ENCODE measurements around the gene IDH3A. TPM values are rescaled to one million over a fixed set of nuclear protein-coding genes. Genes with fewer than 3 reads are reported as not detected.

Gene IDH3A
- total RNA-seq, 2 donors from 2014 or later = 32.1 to 115 TPM

DNA sequence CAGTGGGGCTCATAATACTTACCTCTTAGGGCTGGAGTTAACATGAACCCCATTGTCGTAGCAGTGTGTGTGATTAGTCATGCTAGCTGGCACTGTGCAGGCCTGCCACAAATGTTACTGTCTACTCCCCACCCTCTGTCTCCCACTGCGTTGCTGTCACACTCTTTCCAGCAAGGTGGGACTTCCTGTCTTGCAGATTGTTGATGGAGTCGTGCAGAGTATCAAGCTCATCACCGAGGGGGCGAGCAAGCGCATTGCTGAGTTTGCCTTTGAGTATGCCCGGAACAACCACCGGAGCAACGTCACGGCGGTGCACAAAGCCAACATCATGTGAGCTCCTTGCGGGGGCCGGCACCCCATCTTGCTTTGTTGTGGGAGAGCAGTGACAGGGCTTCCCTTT is 12.9 kb downstream of the IDH3A start:
- 86% methylated on average over 13 of the region's 13 CpGs for whole genome bisulfite sequencing
- H3K27ac ChIP-seq = no peak overlapping the region
- no peaks in the 10 kb centered on the region for H3K27me3 ChIP-seq (replicated peaks; ENCODE audit: insufficient read depth)
- no peak overlapping the region for H3K4me3 ChIP-seq
- H3K36me3 ChIP-seq = peaks cover 7 to 11% of the 10 kb centered on the region in 2 donors
- DNase-seq (ENCODE audit: low spot score) = no peak
- no peaks in the 10 kb centered on the region for H3K4me1 ChIP-seq (replicated peaks)
- no peaks in the 10 kb centered on the region for H3K9me3 ChIP-seq
- TF ChIP-seq, protein P1, sequence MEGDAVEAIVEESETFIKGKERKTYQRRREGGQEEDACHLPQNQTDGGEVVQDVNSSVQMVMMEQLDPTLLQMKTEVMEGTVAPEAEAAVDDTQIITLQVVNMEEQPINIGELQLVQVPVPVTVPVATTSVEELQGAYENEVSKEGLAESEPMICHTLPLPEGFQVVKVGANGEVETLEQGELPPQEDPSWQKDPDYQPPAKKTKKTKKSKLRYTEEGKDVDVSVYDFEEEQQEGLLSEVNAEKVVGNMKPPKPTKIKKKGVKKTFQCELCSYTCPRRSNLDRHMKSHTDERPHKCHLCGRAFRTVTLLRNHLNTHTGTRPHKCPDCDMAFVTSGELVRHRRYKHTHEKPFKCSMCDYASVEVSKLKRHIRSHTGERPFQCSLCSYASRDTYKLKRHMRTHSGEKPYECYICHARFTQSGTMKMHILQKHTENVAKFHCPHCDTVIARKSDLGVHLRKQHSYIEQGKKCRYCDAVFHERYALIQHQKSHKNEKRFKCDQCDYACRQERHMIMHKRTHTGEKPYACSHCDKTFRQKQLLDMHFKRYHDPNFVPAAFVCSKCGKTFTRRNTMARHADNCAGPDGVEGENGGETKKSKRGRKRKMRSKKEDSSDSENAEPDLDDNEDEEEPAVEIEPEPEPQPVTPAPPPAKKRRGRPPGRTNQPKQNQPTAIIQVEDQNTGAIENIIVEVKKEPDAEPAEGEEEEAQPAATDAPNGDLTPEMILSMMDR (IDR thresholded peaks at IDR 0.05) = no peak
- TF ChIP-seq POLR2A (IDR thresholded peaks at IDR 0.05) (no peak), POLR2AphosphoS5 (IDR thresholded peaks at IDR 0.05) (no peak)
- intact Hi-C loops (cut with DNase I) = no loop called here

DNA sequence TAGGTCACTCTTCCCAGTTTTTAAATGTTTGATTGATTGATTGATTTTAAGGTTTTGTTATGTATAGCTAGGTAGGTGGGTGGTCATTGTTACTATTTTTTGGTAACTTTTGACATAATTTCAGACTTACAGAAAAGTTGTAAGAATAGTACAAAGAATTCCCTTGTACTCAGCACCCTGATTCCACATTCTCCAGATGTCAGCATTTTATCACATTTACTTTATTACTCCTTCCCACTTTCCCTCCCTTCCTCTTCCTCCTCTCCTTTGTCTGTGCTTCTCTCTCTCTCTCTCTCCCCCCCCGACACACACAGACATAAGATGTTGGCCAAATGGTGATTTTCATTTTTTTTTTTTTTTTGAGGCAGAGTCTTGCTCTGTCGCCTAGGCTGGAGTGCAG is 14.8 kb downstream of the IDH3A start:
- no peaks in the 10 kb centered on the region for H3K4me1 ChIP-seq (replicated peaks)
- no peaks in the 10 kb centered on the region for H3K9me3 ChIP-seq
- peaks cover 9 to 17% of the 10 kb centered on the region in 2 donors for H3K36me3 ChIP-seq
- H3K27me3 ChIP-seq (replicated peaks; ENCODE audit: insufficient read depth) = no peaks in the 10 kb centered on the region
- DNase-seq (ENCODE audit: low spot score) = no peak
- no peak overlapping the region for H3K4me3 ChIP-seq
- no peak overlapping the region for H3K27ac ChIP-seq
- 91% methylated on average over 2 of the region's 2 CpGs for WGBS
- TF ChIP-seq, protein P1 (IDR thresholded peaks at IDR 0.05) = no peak
- TF ChIP-seq POLR2A (IDR thresholded peaks at IDR 0.05) (no peak), POLR2AphosphoS5 (IDR thresholded peaks at IDR 0.05) (no peak)
- intact Hi-C loops (cut with DNase I) = no loop called here

GRCh38 chr15:78167227-78167888 is 18.2 kb downstream of the IDH3A start:
- intact Hi-C loops (cut with DNase I) = no loop called here
- Histone ChIP-seq H3K27ac (no peak overlapping the region), H3K9me3 (no peaks in the 10 kb centered on the region), H3K36me3 (peaks cover 6 to 17% of the 10 kb centered on the region in 2 donors), H3K4me3 (no peak overlapping the region), H3K27me3 (replicated peaks; ENCODE audit: insufficient read depth) (no peaks in the 10 kb centered on the region), H3K4me1 (replicated peaks) (no peaks in the 10 kb centered on the region)
- TF ChIP-seq POLR2A (IDR thresholded peaks at IDR 0.05) (no peak), POLR2AphosphoS5 (IDR thresholded peaks at IDR 0.05) (no peak)
- TF ChIP-seq, protein P1 (IDR thresholded peaks at IDR 0.05) = no peak
- DNase-seq (ENCODE audit: low spot score) = no peak
- WGBS = 92% methylated on average over 10 of the region's 10 CpGs

- Histone ChIP-seq H3K9me3 (no peaks in the 10 kb centered on the region), H3K36me3 (peaks cover 6 to 17% of the 10 kb centered on the region in 2 donors), H3K4me1 (replicated peaks) (no peaks in the 10 kb centered on the region), H3K27ac (no peak overlapping the region), H3K27me3 (replicated peaks; ENCODE audit: insufficient read depth) (no peaks in the 10 kb centered on the region), H3K4me3 (no peak overlapping the region)
- TF ChIP-seq, protein P1 (IDR thresholded peaks at IDR 0.05) = no peak
- 87% methylated on average over 5 of the region's 5 CpGs for WGBS
- intact Hi-C loops (cut with DNase I) = no loop called here
- no peak for DNase-seq (ENCODE audit: low spot score)
These were observed 19.4 kb downstream of the IDH3A start for GRCh38 chr15:78168608-78169007.
